CD4-positive, alpha-beta T cell treated with Interleukin-15 for 4 hours (primary cell): ENCODE results near the gene TUBB.

ENCODE experiments used
- DNase-seq: peaks from one replicate; pipeline ENCODE4 v3.0.0-alpha.2; 2020; ENCODE audit warnings: low spot score

Gene TUBB

GRCh38 chr6:30687659-30688431 lies 32.3 kb upstream of the TUBB start:
- DNase-seq: no peak

- DNase-seq: no peak
These were observed 31.6 kb upstream of the TUBB start for GRCh38 chr6:30688569-30688968.

GRCh38 chr6:30689022-30689865 lies 30.9 kb upstream of the TUBB start:
- no peak for DNase-seq

GRCh38 chr6:30689985-30690384 lies 30.2 kb upstream of the TUBB start:
- no peak for DNase-seq

- DNase-seq: peak; percentile 62
These were observed 29.5 kb upstream of the TUBB start, which contains the start of gene NRM for GRCh38 chr6:30690403-30691207. Gene NRM (minus strand): TSS chr6:30690984. CDS start chr6:30690974, 10 bp downstream.

- no peak for DNase-seq
These were observed 28.8 kb upstream of the TUBB start for GRCh38 chr6:30691208-30691847.

- DNase-seq: no peak
These were observed 23.7 kb upstream of the TUBB start for GRCh38 chr6:30696432-30696831.

GRCh38 chr6:30700340-30700739 lies 19.8 kb upstream of the TUBB start:
- DNase-seq: no peak

GRCh38 chr6:30703011-30703410 lies 17.1 kb upstream of the TUBB start:
- DNase-seq: no peak

- no peak for DNase-seq
These were observed 16.3 kb upstream of the TUBB start for GRCh38 chr6:30703821-30704220.

- no peak for DNase-seq
These were observed 14.5 kb upstream of the TUBB start for GRCh38 chr6:30705620-30706019.

- no peak for DNase-seq
These were observed 12.8 kb upstream of the TUBB start for GRCh38 chr6:30707281-30707850.

- no peak for DNase-seq
These were observed 10.9 kb upstream of the TUBB start for GRCh38 chr6:30709101-30709868.

- DNase-seq: no peak
These were observed 8.3 kb upstream of the TUBB start for GRCh38 chr6:30711758-30712380.

GRCh38 chr6:30712441-30712945 lies 7.7 kb upstream of the TUBB start:
- no peak for DNase-seq

- DNase-seq: no peak
These were observed 5.9 kb upstream of the TUBB start for GRCh38 chr6:30714263-30714662.

GRCh38 chr6:30716879-30717128 lies 3.3 kb upstream of the TUBB start:
- no peak for DNase-seq

GRCh38 chr6:30717129-30717844 lies 2.9 kb upstream of the TUBB start, which contains the start of gene MDC1:
Gene MDC1 (minus strand): TSS chr6:30717281. CDS start chr6:30715175, 2,106 bp downstream.
- DNase-seq: peak; percentile 100
